ENCODE data around the gene STEAP4.
"Not testable (repeated sequence)": the region's sequence is repeated elsewhere in the genome, so short reads cannot be mapped to it uniquely, and the experiment has no call there.

STEAP4 gene

DNA sequence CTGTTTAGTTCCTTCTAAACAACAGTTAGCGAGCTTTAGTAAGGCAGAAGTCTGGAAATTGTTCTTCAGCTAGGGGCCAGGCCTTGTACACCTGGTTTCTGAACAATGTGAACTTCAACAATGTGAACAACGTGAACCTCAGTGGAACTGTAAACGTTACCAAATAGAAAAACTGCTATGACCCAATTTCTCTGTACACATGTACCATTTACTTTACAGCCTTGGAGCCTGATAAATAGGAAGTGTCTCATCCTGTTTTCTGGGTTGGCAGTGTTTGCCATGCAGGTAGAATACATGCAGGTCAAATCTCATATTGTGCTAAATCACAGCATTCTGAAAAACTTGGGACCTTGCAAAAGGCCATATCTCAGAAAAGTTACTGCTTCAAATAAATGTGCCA is 1.6 kb downstream of the STEAP4 start:
- FAIRE-seq (no peak), DNase-seq (ENCODE audit: insufficient read length, low spot score) (no peak)
- no peak for TF ChIP-seq POLR2A (IDR thresholded peaks at IDR 0.05; ENCODE audit: low read depth, low read length)

DNA sequence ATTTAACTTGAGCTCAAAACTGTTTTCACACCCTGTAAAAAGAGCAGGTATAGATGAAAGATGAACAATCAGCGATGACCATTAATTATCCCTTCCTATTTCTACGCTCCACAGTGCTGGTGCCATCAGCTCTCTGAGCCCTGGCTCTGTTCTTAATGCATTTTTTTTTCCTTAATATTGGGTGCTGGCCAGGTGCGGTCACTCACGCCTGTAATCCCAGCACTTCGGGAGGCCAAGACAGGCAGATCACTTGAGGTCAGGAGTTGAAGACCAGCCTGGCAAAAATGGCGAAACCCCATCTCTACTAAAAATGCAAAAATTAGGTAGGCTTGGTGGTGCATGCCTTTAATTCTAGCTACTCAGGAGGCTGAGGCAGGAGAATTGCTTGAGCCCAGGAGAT is 4.2 kb downstream of the STEAP4 start:
- DNase-seq (ENCODE audit: insufficient read length, low spot score): no peak
- no peak for TF ChIP-seq POLR2A (IDR thresholded peaks at IDR 0.05; ENCODE audit: low read depth, low read length)
- no peak for FAIRE-seq

DNA sequence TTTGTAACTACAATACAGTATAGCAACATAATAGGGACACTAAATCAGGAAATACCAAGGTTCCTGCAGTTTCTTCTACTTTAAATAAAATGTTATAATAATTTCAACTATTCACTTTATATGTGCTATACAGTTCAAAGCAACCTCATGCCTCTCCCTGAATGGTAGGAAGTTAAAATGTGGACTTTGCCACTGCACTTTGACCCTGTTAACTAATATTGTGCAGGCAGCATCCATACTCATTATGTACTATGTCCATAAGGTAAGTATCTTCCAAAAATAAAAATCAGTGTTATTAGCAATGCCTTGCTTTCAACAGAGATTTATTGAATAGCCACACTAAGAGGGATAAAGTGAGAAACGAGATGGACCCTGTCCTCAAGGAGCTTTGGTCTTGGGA is 4.8 kb downstream of the STEAP4 start:
- no peak for TF ChIP-seq POLR2A (IDR thresholded peaks at IDR 0.05; ENCODE audit: low read depth, low read length)
- FAIRE-seq (no peak), DNase-seq (ENCODE audit: insufficient read length, low spot score) (no peak)

DNA sequence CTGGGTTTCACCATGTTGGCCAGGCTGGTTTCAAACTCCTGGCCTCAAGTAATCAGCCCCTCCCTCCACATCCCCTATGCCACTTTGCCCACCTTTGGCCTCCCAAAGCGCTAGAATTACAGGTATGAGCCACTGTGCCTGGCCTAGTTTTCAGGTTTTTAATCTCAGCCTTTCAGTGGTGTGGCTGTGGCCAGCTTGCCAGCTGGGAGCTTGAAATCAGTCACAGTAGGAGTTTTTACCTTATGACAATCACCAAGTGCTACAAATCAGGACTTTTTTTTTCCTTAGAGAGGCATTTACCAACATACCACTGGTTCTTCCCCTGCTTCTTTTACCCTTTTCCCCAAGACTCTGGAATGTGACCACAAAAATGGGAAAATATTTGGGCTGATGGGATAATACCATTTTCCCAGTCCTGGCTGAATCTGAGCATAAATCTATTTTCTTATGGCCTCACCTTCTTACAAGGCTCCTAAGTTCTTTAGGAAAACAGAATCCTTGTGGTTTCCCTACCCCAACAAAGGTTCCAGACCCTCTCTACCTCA is 6.2 kb downstream of the STEAP4 start:
- DNase-seq (ENCODE audit: insufficient read length, low spot score): no peak
- no peak for FAIRE-seq
- no peak for TF ChIP-seq POLR2A (IDR thresholded peaks at IDR 0.05; ENCODE audit: low read depth, low read length)

DNA sequence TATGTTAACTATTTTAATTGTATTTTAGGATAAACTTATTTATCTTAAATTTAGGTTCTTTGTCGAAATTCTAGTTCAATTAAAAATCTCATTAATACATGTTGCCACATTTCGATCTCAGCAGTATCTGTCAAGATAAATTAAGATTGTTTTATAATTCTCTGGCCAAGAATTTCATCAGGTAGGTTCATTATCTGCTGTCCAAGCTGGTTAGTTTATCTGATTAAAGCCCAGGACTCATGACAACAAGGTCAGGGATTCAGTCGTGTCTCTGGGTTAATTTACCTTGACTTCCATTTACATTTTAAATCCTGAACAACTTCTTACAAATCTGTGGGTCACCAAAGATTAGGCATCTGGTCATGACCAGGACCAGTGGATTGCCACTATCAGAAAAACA is 7.6 kb downstream of the STEAP4 start:
- FAIRE-seq: no peak
- no peak for DNase-seq (ENCODE audit: insufficient read length, low spot score)
- TF ChIP-seq POLR2A (IDR thresholded peaks at IDR 0.05; ENCODE audit: low read depth, low read length): no peak

DNA sequence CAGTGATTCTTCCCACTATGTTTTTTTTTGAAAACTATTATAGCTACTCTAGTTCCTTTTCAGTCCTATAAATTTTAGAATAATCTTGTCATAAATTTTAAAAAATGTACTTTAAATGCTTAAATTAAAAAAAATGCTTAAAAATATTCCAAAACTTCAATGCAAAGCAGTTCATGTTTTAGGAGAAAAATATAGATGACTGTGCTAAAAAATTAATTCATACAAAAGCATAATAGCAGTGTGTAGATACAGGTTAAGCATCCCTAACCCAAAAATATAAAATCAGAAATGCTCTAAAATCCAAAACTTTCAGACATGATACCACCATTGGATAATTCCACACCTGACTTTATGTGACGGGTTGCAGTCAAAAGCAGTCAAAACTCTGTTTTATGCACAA is 12.8 kb downstream of the STEAP4 start:
- DNase-seq (ENCODE audit: insufficient read length, low spot score) (no peak), FAIRE-seq (no peak)
- no peak for TF ChIP-seq POLR2A (IDR thresholded peaks at IDR 0.05; ENCODE audit: low read depth, low read length)

DNA sequence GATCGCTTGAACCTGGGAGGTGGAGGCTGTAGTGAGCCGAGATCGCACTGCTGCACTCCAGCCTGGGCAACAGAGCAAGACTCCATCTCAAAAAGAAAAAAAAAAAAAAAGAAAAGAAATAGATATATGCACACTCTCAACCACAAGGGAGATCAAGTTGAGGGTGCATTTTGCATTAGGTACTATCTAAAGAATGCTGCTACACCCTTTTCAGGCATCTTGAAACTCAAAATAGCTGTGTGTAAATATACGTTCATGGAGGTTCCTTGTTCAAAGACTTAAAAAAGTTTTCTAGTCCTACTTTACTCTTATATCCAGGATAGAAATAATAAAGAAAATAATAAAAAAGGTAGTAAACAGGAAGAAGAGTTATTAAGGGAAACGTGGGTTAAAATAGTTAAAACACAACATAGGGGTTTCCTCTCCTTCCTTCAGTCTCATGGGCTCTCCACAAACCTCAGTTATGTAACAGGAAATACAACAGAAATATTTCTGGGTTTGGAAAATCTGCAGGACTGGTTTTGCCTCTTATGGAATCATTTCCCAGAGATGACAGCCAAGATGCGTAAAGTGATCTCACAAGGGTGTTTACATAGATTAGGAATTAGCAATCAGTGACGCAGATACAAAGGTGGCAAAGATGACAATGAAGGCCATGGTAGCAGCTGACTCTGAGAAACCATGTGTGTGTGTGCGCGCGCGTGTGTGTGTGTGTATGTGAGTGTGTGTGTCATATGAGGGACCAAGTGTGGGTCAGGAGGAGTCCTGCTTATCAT is 15.1 kb downstream of the STEAP4 start:
- TF ChIP-seq POLR2A (IDR thresholded peaks at IDR 0.05; ENCODE audit: low read depth, low read length): no peak
- no peak for FAIRE-seq
- DNase-seq (ENCODE audit: insufficient read length, low spot score): no peak

DNA sequence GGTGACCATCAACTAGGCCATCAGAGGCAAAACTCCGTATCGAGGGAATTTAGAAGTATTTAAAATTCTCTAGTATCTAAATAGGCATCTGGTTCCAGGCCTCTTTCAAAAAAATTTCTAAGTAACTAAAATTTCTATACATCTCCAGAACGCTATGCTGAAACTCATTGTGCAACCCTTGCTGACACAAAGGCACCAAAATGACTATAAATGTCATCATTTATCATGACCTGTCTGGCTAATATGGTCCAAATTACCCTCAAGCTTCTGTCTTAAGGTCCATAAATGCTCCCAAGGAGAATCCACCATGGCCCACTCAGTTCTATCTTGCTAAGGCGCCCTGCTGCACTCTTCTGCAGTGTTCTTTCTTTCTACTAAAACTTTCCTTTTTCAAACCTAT is 16.2 kb downstream of the STEAP4 start:
- no peak for TF ChIP-seq POLR2A (IDR thresholded peaks at IDR 0.05; ENCODE audit: low read depth, low read length)
- DNase-seq (ENCODE audit: insufficient read length, low spot score): no peak
- no peak for FAIRE-seq

DNA sequence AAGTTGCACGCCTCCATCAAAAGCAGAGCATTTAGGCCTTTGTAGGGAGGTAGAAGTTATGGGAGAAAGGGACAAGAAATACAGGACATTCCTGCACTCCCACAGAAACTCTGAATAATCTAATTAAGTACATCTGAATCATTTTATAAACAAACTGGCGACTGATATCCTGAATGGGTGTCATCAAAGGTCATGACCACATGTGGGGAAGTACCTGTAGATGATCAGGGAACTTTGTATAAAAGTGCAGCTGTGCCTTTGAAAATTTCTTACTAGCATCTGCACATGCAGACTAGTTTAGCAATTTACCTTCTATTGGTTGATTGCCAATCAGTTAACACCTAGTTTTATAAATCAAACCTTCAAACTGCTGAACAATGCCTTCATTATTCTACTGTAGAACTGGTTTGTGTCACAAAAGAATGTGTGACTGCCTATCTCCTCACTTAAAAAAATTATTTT is 17.1 kb downstream of the STEAP4 start:
- TF ChIP-seq POLR2A (IDR thresholded peaks at IDR 0.05; ENCODE audit: low read depth, low read length): no peak
- FAIRE-seq (no peak), DNase-seq (ENCODE audit: insufficient read length, low spot score) (no peak)

DNA sequence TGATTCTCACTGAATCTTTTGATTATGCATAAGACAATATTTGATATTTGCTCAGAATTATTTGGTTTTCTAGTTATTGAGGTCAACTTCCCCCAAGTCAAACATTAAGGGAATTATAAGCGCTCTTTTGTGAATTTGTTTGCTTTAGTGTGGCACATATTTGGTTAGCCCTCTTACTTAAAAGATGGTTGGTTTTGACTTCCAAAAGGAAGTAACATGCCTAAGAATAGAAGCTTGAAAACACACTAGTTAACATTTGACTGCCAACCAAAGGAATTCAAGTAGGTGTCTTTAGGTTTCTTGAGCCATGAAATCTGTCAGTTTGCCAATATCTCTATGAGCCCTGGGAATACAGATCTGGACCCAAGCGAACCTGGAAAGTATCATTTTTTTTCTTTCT is 24.9 kb downstream of the STEAP4 start:
- no peak for FAIRE-seq
- TF ChIP-seq POLR2A (IDR thresholded peaks at IDR 0.05; ENCODE audit: low read depth, low read length): no peak
- no peak for DNase-seq (ENCODE audit: insufficient read length, low spot score)

DNA sequence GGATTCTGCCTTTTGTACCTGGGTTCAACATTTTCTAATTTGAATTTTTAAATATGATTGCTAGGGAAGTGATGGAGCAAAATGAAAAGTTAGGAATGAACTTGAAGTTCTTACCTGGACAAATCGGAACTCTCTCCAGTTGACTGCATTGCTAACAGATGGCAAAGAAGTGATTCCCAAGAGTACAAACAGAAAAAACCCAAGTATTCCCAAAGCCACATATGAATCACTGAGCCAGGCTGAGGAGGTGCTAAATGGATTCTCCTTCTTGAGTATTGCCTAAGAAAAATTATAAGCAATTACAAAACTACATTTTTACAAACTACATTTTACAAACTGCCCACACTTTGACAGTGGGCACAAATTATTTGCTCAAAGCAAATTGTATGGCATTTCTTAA is 25.9 kb downstream of the STEAP4 start:
- DNase-seq (ENCODE audit: insufficient read length, low spot score) (no peak), FAIRE-seq (no peak)
- no peak for TF ChIP-seq POLR2A (IDR thresholded peaks at IDR 0.05; ENCODE audit: low read depth, low read length)

DNA sequence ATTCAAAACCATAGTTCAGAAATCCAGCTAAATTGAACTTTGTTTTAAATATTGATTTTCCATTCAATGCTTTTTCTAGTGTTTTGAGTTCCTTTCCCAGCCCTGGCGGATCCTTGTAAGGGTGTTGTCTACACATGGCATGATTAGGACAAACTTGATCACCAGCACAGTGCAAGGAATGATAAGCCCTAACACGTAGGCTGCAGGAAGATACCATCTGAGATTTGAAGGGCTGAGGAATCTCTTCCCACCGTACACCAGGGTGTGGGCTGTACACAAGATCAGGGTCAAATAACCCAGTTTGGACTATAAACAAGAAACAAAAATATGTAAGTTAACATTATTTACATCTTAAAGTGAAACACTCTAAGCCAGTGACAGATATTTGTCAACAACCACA is 27.4 kb downstream of the STEAP4 start:
- no peak for FAIRE-seq
- no peak for DNase-seq (ENCODE audit: insufficient read length, low spot score)
- no peak for TF ChIP-seq POLR2A (IDR thresholded peaks at IDR 0.05; ENCODE audit: low read depth, low read length)

DNA sequence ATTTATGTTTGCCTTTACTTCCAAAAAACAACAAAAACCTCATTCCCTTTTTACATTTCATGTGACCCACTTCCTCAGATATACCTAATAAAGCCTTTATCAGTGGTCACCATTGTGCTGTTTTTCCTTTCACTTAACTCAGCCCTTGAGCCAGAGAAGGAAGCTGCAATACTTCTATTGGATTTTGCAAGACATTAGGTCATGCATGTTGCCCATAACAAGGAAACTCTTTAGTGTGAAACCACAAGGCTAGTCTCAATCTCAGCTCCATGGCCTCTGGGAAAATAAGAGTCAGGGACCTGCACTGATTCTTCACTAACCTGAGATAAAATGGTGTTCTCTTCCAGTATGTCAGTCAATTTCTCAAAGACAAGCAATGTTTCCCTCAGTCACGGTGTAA is 27.8 kb downstream of the STEAP4 start:
- DNase-seq (ENCODE audit: insufficient read length, low spot score) (no peak), FAIRE-seq (no peak)
- no peak for TF ChIP-seq POLR2A (IDR thresholded peaks at IDR 0.05; ENCODE audit: low read depth, low read length)

DNA sequence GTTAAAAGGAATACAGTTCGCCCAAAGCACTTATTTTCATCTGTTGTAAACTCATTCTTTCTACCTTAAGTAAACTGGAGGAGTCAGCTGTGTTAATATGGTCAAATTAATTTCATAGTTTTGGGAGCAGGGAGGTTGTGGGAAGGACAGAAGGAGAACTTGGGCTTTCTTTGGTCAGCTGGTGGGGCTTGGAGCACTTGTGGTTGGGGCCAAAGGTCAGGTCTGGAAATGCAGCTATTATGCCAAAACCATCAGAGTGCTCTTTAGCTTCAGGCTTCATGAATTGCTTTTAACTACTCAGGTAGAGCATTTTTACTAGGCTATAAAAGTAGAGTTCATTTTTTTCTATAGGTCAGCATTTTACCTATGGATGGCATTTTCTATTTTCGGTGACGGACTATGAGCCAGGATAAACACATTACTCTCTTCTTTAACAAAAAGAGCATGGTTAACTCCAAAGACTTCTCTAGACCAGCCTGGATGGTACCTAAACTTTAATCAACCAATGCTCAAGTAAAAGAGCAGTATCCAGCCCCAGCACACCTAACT is 30.0 kb downstream of the STEAP4 start:
- FAIRE-seq: no peak
- DNase-seq (ENCODE audit: insufficient read length, low spot score): no peak

DNA sequence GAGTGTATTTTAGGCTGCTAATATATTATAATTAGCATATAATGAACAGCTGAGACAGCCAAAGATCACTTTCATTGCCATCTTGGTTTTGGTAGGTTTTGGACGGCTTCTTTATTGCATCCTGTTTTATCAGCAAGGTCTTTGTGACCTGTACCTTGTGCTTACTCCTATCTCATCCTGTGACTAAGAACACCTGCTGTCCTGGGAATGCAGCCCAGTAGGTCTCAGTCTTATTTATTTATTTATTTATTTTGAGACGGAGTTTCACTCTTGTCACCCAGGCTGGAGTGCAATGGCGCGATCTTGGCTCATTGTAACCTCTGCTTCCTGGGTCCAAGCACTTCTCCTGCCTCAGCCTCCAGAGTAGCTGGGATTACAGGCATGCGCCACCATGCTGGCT is 31.8 kb downstream of the STEAP4 start:
- DNase-seq (ENCODE audit: insufficient read length, low spot score); FAIRE-seq: not testable (repeated sequence)

More for the DNA sequence above, 30.0 kb downstream of the STEAP4 start:
- no peak for TF ChIP-seq POLR2A (IDR thresholded peaks at IDR 0.05; ENCODE audit: low read depth, low read length)
